HUES48 (cell line): Measurements from ENCODE around the gene PARVB.

Source experiments
- H3K27ac ChIP-seq: one replicate; pipeline ENCODE4 v1.7.0; 2013; ENCODE audit warnings: low read depth, low read length, inconsistent platforms
- H3K27me3 ChIP-seq: 2 replicates; pipeline ENCODE4 v1.6.1; 2013; ENCODE audit warnings: mild to moderate bottlenecking, low read length; ENCODE audit not compliant: control insufficient read depth, insufficient read depth
- H3K36me3 ChIP-seq: 2 replicates; pipeline ENCODE4 v1.6.1; 2013; ENCODE audit warnings: low read length; ENCODE audit not compliant: control insufficient read depth, insufficient read depth
- H3K4me1 ChIP-seq: 2 replicates; pipeline ENCODE4 v1.6.1; 2013; ENCODE audit warnings: mild to moderate bottlenecking, low read length; ENCODE audit not compliant: control insufficient read depth, insufficient read depth
- H3K4me3 ChIP-seq: 2 replicates; pipeline ENCODE4 v1.5.1; 2013; ENCODE audit warnings: mild to moderate bottlenecking, low read depth, low read length
- H3K9ac ChIP-seq: 2 replicates; pipeline ENCODE4 v1.6.1; 2013; ENCODE audit warnings: mild to moderate bottlenecking, low read depth, low read length, moderate library complexity
- H3K9me3 ChIP-seq: 2 replicates; pipeline ENCODE4 v1.6.1; 2013; ENCODE audit warnings: low read length; ENCODE audit not compliant: control insufficient read depth, insufficient read depth

The PARVB gene

GRCh38 chr22:44091021-44091721 lies 67.1 kb downstream of the PARVB start:
- Histone ChIP-seq H3K4me3 (no peak overlapping the region), H3K4me1 (peaks cover 3% of the 10 kb centered on the region), H3K27ac (no peak overlapping the region), H3K36me3 (no peaks in the 10 kb centered on the region), H3K27me3 (no peaks in the 10 kb centered on the region), H3K9me3 (no peaks in the 10 kb centered on the region), H3K9ac (no peak overlapping the region)

- H3K36me3 ChIP-seq: no peaks in the 10 kb centered on the region
- H3K9ac ChIP-seq: no peak overlapping the region
- no peaks in the 10 kb centered on the region for H3K27me3 ChIP-seq
- no peaks in the 10 kb centered on the region for H3K9me3 ChIP-seq
- no peak overlapping the region for H3K27ac ChIP-seq
- H3K4me3 ChIP-seq: no peak overlapping the region
- H3K4me1 ChIP-seq: no peaks in the 10 kb centered on the region
These were observed 67.6 kb downstream of the PARVB start for GRCh38 chr22:44091751-44092150.

DNA sequence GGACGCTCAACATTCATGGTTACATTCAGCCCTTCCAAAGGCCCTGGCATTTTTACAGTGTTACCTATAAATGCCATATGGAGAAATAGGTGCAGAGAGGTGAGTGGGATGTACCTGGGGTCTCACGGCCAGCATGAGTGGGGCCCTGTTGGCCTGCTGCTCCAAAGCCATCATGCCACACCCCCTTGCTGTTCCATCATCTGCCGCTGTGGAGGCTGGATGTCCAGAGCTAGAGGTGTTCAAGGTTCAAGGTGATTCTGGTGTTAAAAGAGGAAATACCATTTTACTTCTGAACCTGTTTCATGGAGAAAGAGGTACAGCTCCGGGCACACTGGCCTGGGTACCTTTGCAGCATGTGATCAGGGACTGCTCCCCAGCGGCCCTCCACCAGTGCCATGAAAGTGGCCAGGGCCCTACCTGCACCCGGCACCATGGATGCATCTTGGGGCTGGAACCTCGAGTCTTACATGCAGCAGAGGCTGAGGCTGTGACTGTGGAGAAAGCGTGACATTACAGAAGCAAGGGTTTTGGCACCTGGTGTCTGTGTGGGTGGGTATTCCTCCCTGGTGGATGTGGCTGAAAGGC lies 68.6 kb downstream of the PARVB start:
- Histone ChIP-seq H3K27ac (no peak overlapping the region), H3K36me3 (no peaks in the 10 kb centered on the region), H3K4me1 (no peaks in the 10 kb centered on the region), H3K4me3 (no peak overlapping the region), H3K9ac (no peak overlapping the region), H3K27me3 (no peaks in the 10 kb centered on the region), H3K9me3 (no peaks in the 10 kb centered on the region)

DNA sequence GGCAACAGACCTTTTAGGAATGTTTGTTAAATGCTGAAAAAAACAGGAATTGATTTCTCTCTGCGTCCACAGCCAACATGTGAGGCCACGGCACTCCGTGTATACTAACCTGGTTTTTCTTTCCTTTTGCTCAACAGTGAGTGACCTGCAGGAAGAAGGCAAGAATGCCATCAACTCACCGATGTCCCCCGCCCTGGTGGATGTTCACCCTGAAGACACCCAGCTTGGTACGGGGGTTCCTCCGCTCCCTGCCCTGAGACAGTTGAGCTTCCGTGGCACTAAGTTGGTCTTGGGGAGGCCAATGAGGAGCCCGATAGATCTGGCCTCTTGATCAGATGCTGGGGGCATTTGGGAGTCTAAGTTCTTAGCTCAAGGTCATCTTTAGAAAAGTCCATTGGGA lies 69.7 kb downstream of the PARVB start:
- no peaks in the 10 kb centered on the region for H3K36me3 ChIP-seq
- H3K27ac ChIP-seq: no peak overlapping the region
- no peak overlapping the region for H3K4me3 ChIP-seq
- H3K4me1 ChIP-seq: no peaks in the 10 kb centered on the region
- H3K27me3 ChIP-seq: no peaks in the 10 kb centered on the region
- no peaks in the 10 kb centered on the region for H3K9me3 ChIP-seq
- no peak overlapping the region for H3K9ac ChIP-seq

GRCh38 chr22:44094751-44095302 lies 70.7 kb downstream of the PARVB start:
- no peaks in the 10 kb centered on the region for H3K4me1 ChIP-seq
- H3K27me3 ChIP-seq: no peaks in the 10 kb centered on the region
- H3K4me3 ChIP-seq: no peak overlapping the region
- no peak overlapping the region for H3K27ac ChIP-seq
- H3K9ac ChIP-seq: no peak overlapping the region
- H3K9me3 ChIP-seq: no peaks in the 10 kb centered on the region
- no peaks in the 10 kb centered on the region for H3K36me3 ChIP-seq

- Histone ChIP-seq H3K9me3 (no peaks in the 10 kb centered on the region), H3K36me3 (no peaks in the 10 kb centered on the region), H3K27me3 (no peaks in the 10 kb centered on the region), H3K4me3 (no peak overlapping the region), H3K27ac (no peak overlapping the region), H3K9ac (no peak overlapping the region), H3K4me1 (no peaks in the 10 kb centered on the region)
These were observed 72.6 kb downstream of the PARVB start for GRCh38 chr22:44096736-44097135.

DNA sequence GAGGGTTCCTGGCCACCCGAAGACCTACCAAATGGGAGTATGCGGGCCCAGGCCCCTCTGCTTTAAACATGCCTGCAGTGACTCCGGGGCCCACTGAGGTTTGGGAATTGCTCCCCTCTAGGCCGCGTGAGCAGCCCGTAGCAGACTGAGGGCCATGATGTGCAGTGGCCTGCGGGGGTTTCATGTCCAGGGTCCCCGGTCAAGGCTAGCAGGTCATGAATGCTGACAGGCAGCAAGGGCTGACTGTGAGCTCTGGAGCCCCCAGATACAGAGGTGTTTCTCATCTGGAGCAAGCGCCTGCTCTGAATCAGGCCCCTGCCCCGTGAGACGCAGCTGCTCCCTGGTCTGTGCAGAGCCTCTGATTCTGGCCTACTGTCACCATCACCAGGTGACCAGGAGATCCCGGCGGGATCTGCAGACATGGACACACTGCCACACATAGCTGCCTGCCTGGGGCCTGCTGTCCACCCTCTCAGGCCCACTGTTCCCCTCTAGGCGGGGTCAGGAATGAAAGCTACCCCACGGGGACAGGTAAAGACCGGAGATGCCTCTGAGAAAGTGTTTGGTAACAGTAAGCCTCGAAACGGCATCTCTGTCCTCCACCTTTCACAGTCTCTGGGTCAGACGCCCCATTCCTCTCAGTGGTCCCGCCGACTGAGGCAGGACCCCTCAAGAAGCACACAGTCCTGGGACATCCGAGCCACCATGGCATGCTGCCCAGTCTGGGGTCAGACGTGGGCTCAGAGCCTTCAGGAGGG lies 73.3 kb downstream of the PARVB start:
- Histone ChIP-seq H3K36me3 (no peaks in the 10 kb centered on the region), H3K4me3 (no peak overlapping the region), H3K27ac (no peak overlapping the region), H3K4me1 (no peaks in the 10 kb centered on the region), H3K27me3 (no peaks in the 10 kb centered on the region), H3K9ac (no peak overlapping the region), H3K9me3 (no peaks in the 10 kb centered on the region)

- Histone ChIP-seq H3K4me1 (no peaks in the 10 kb centered on the region), H3K36me3 (no peaks in the 10 kb centered on the region), H3K9me3 (no peaks in the 10 kb centered on the region), H3K27me3 (no peaks in the 10 kb centered on the region), H3K27ac (no peak overlapping the region), H3K9ac (no peak overlapping the region), H3K4me3 (no peak overlapping the region)
These were observed 74.1 kb downstream of the PARVB start for GRCh38 chr22:44098021-44098739.

DNA sequence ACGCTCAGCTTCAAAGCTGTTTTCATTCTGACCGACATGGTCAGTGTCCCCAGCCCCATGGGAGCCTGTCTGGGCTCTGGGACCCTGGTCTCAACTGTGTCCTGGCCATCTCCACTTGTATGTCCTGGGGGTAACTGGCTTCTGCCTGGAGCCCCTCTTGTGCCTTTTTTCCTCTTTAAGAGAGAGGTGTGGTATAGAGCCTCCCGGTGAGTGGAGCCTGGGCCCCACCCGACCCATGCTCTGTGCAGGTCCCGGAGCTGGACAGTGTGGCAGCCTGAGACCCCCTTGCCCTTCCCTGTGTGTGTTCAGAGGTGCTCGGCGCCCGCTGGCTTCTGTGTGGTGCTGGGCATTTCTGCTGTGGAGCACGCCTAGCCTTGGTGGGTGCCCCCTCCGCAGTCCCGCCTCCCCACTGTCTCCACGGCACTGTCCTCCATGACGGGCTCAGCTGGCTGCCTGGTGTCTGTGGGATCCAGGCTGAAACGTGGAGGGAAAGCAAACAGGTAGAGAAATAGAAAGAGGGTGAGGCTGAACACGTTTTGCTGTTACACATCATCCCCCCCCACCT lies 74.9 kb downstream of the PARVB start:
- no peaks in the 10 kb centered on the region for H3K27me3 ChIP-seq
- H3K4me3 ChIP-seq: no peak overlapping the region
- no peak overlapping the region for H3K9ac ChIP-seq
- H3K4me1 ChIP-seq: no peaks in the 10 kb centered on the region
- no peaks in the 10 kb centered on the region for H3K36me3 ChIP-seq
- no peak overlapping the region for H3K27ac ChIP-seq
- H3K9me3 ChIP-seq: no peaks in the 10 kb centered on the region

- H3K9ac ChIP-seq: no peak overlapping the region
- no peaks in the 10 kb centered on the region for H3K27me3 ChIP-seq
- H3K4me3 ChIP-seq: no peak overlapping the region
- H3K9me3 ChIP-seq: no peaks in the 10 kb centered on the region
- no peaks in the 10 kb centered on the region for H3K36me3 ChIP-seq
- no peak overlapping the region for H3K27ac ChIP-seq
- H3K4me1 ChIP-seq: no peaks in the 10 kb centered on the region
These were observed 75.6 kb downstream of the PARVB start for GRCh38 chr22:44099696-44100095.
